Stimulated activated CD4-positive, alpha-beta T cell treated with anti-CD3 and anti-CD28 coated beads, Interleukin-4, amount 100 ng/mL, for 1 hour (primary cell): ENCODE measurements around the gene TTLL11.

Experiments used
- DNase-seq: peaks from one replicate; pipeline ENCODE4 v3.0.0-alpha.2; 2020

The TTLL11 gene

GRCh38 chr9:121865060-121865459 is 228.0 kb downstream of the TTLL11 start:
- DNase-seq, result no peak

GRCh38 chr9:121863955-121864354 is 229.2 kb downstream of the TTLL11 start:
- DNase-seq, result no peak

- no peak for DNase-seq
Observed at GRCh38 chr9:121862371-121863332, 230.5 kb downstream of the TTLL11 start.

GRCh38 chr9:121861501-121862180 is 231.5 kb downstream of the TTLL11 start:
- DNase-seq, result no peak

- DNase-seq, result no peak
Observed at GRCh38 chr9:121860744-121861143, 232.4 kb downstream of the TTLL11 start.

- no peak for DNase-seq
Observed at GRCh38 chr9:121860213-121860612, 232.9 kb downstream of the TTLL11 start.

- DNase-seq, result no peak
Observed at GRCh38 chr9:121859646-121860045, 233.5 kb downstream of the TTLL11 start.

- no peak for DNase-seq
Observed at GRCh38 chr9:121858788-121859187, 234.3 kb downstream of the TTLL11 start.

GRCh38 chr9:121857928-121858327 is 235.2 kb downstream of the TTLL11 start:
- no peak for DNase-seq

GRCh38 chr9:121855476-121855875 is 237.6 kb downstream of the TTLL11 start:
- no peak for DNase-seq

- no peak for DNase-seq
Observed at GRCh38 chr9:121853617-121854395, 239.3 kb downstream of the TTLL11 start.

- DNase-seq, result no peak
Observed at GRCh38 chr9:121852651-121853616, 240.2 kb downstream of the TTLL11 start.

- DNase-seq, result no peak
Observed at GRCh38 chr9:121852241-121852640, 240.9 kb downstream of the TTLL11 start.

- no peak for DNase-seq
Observed at GRCh38 chr9:121851641-121852091, 241.4 kb downstream of the TTLL11 start.

GRCh38 chr9:121850366-121850765 is 242.7 kb downstream of the TTLL11 start:
- no peak for DNase-seq

GRCh38 chr9:121849554-121849953 is 243.6 kb downstream of the TTLL11 start:
- DNase-seq, result no peak

GRCh38 chr9:121844562-121844961 is 248.5 kb downstream of the TTLL11 start:
- DNase-seq, result no peak

GRCh38 chr9:121844098-121844497 is 249.0 kb downstream of the TTLL11 start:
- no peak for DNase-seq

- no peak for DNase-seq
Observed at GRCh38 chr9:121842612-121842978, 250.5 kb downstream of the TTLL11 start.

- no peak for DNase-seq
Observed at GRCh38 chr9:121841771-121842611, 251.1 kb downstream of the TTLL11 start.
